ENCODE measurements around the gene BMP8A. TPM values are rescaled to one million over a fixed set of nuclear protein-coding genes. Genes with fewer than 3 reads are reported as not detected.

BMP8A gene
- total RNA-seq, 1 donor from 2014 or later: under 0.01 TPM

DNA sequence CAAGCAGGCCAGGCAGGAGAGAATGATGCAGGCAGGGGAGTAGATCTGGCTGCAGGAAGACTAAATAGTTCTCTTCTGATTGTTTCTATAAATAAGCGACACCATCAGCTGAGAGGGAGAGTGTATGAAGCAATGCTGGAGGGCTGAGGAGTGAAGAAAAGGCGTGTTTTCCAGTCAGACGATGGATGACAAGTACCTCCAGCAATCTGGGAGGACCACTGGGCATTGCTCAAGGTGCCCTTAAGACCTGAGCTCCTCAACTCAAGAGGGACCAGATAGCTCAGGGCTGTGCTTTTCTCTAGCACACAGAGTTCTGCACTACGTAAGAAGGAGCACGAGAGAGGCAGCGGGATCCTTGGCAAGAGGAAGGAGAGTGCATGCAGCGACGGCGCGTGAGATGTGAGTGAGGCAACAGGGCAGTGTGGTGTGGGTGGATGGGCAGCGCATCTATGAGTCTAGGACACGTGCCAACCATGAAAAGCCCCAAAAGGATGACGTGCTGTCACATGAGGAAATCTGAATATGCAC is 49.1 kb downstream of the BMP8A start:
- Histone ChIP-seq H3K36me3 (ENCODE audit: control insufficient read depth in 3 of 3, insufficient read depth in 3 of 3, low read length in 3 of 3) (peaks cover 31 to 53% (median 50%) of the 10 kb centered on the region in 3 donors), H3K4me3 (ENCODE audit: low read length in 3 of 3) (no peak overlapping the region), H3K27me3 (ENCODE audit: control insufficient read depth in 3 of 3, insufficient read depth in 3 of 3, low read length in 3 of 3) (no peaks in the 10 kb centered on the region), H3K9ac (ENCODE audit: low read depth in 1 of 3, low read length in 3 of 3) (peak overlapping the region in 1 of 3 donors; percentile 26), H3K4me1 (ENCODE audit: control insufficient read depth in 3 of 3, insufficient read depth in 3 of 3, low read length in 3 of 3) (peaks cover 3 to 21% (median 18%) of the 10 kb centered on the region in 3 donors), H3K27ac (ENCODE audit: low read depth, low read length) (peak overlapping the region; percentile 48), H3K9me3 (ENCODE audit: control insufficient read depth in 3 of 3, low read length in 3 of 3) (no peaks in the 10 kb centered on the region)

GRCh38 chr1:39542924-39543323 is 51.5 kb downstream of the BMP8A start:
- H3K9ac ChIP-seq (ENCODE audit: low read depth in 1 of 3, low read length in 3 of 3): no peak overlapping the region
- H3K4me1 ChIP-seq (ENCODE audit: control insufficient read depth in 3 of 3, insufficient read depth in 3 of 3, low read length in 3 of 3): peaks cover 3 to 21% (median 18%) of the 10 kb centered on the region in 3 donors
- H3K9me3 ChIP-seq (ENCODE audit: control insufficient read depth in 3 of 3, low read length in 3 of 3): no peaks in the 10 kb centered on the region
- H3K36me3 ChIP-seq (ENCODE audit: control insufficient read depth in 3 of 3, insufficient read depth in 3 of 3, low read length in 3 of 3): peaks cover 37 to 61% (median 56%) of the 10 kb centered on the region in 3 donors
- no peak overlapping the region for H3K4me3 ChIP-seq (ENCODE audit: low read length in 3 of 3)
- H3K27ac ChIP-seq (ENCODE audit: low read depth, low read length): no peak overlapping the region
- H3K27me3 ChIP-seq (ENCODE audit: control insufficient read depth in 3 of 3, insufficient read depth in 3 of 3, low read length in 3 of 3): no peaks in the 10 kb centered on the region

DNA sequence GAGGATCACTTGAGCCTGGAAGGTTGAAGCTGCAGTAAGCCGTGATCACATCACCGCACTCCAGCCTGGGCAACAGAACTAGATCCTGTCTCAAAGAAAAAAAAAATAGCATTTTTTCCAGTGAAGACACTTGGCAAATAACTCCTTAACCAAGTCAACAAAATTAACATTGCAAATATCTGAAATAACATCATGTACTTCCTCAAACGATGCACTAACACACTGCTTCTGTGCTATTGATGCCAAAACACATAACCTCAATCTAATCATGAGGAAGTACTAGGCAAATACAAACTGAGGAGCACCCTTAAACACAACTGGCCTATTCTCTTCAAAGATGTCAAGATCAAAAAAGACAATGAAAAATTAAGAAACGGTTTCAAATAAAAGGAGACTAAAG is 52.9 kb downstream of the BMP8A start:
- Histone ChIP-seq H3K4me3 (ENCODE audit: low read length in 3 of 3) (no peak overlapping the region), H3K9ac (ENCODE audit: low read depth in 1 of 3, low read length in 3 of 3) (no peak overlapping the region), H3K36me3 (ENCODE audit: control insufficient read depth in 3 of 3, insufficient read depth in 3 of 3, low read length in 3 of 3) (peaks cover 39 to 66% (median 54%) of the 10 kb centered on the region in 3 donors), H3K27ac (ENCODE audit: low read depth, low read length) (no peak overlapping the region), H3K9me3 (ENCODE audit: control insufficient read depth in 3 of 3, low read length in 3 of 3) (no peaks in the 10 kb centered on the region), H3K4me1 (ENCODE audit: control insufficient read depth in 3 of 3, insufficient read depth in 3 of 3, low read length in 3 of 3) (peaks cover 3 to 16% (median 14%) of the 10 kb centered on the region in 3 donors), H3K27me3 (ENCODE audit: control insufficient read depth in 3 of 3, insufficient read depth in 3 of 3, low read length in 3 of 3) (no peaks in the 10 kb centered on the region)

GRCh38 chr1:39545531-39545930 is 54.1 kb downstream of the BMP8A start:
- Histone ChIP-seq H3K27ac (ENCODE audit: low read depth, low read length) (no peak overlapping the region), H3K36me3 (ENCODE audit: control insufficient read depth in 3 of 3, insufficient read depth in 3 of 3, low read length in 3 of 3) (peaks cover 39 to 61% (median 54%) of the 10 kb centered on the region in 3 donors), H3K9me3 (ENCODE audit: control insufficient read depth in 3 of 3, low read length in 3 of 3) (no peaks in the 10 kb centered on the region), H3K4me1 (ENCODE audit: control insufficient read depth in 3 of 3, insufficient read depth in 3 of 3, low read length in 3 of 3) (peaks cover 0 to 8% (median 3%) of the 10 kb centered on the region in 3 donors), H3K4me3 (ENCODE audit: low read length in 3 of 3) (no peak overlapping the region), H3K9ac (ENCODE audit: low read depth in 1 of 3, low read length in 3 of 3) (no peak overlapping the region), H3K27me3 (ENCODE audit: control insufficient read depth in 3 of 3, insufficient read depth in 3 of 3, low read length in 3 of 3) (no peaks in the 10 kb centered on the region)

DNA sequence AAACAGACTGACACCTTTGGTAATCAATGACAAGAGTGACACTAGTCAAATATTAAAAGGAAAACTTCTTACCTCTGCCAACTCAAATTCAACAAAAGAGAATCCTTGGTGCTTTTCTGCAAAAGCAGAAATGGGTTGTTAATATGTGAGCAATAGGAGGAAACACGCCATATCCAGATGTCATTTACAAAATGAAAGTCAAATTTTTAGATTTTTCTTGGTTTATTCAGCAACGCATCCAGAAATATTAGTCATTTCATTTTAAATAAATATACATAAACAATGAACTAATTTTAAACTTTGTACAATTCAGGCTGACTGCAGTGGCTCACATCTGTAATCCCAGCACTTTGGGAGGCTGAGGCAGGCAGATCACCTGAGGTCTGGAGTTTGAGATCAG is 62.8 kb downstream of the BMP8A start:
- H3K27ac ChIP-seq (ENCODE audit: low read depth, low read length): no peak overlapping the region
- H3K36me3 ChIP-seq (ENCODE audit: control insufficient read depth in 3 of 3, insufficient read depth in 3 of 3, low read length in 3 of 3): peaks cover 27 to 30% (median 29%) of the 10 kb centered on the region in 3 donors

GRCh38 chr1:39561279-39561678 is 69.8 kb downstream of the BMP8A start:
- no peaks in the 10 kb centered on the region for H3K27me3 ChIP-seq (ENCODE audit: control insufficient read depth in 3 of 3, insufficient read depth in 3 of 3, low read length in 3 of 3)
- H3K36me3 ChIP-seq (ENCODE audit: control insufficient read depth in 3 of 3, insufficient read depth in 3 of 3, low read length in 3 of 3): peaks cover 66 to 74% (median 70%) of the 10 kb centered on the region in 3 donors
- H3K9me3 ChIP-seq (ENCODE audit: control insufficient read depth in 3 of 3, low read length in 3 of 3): no peaks in the 10 kb centered on the region
- no peak overlapping the region for H3K27ac ChIP-seq (ENCODE audit: low read depth, low read length)
- no peak overlapping the region for H3K4me3 ChIP-seq (ENCODE audit: low read length in 3 of 3)
- no peaks in the 10 kb centered on the region for H3K4me1 ChIP-seq (ENCODE audit: control insufficient read depth in 3 of 3, insufficient read depth in 3 of 3, low read length in 3 of 3)
- no peak overlapping the region for H3K9ac ChIP-seq (ENCODE audit: low read depth in 1 of 3, low read length in 3 of 3)

More for the DNA sequence above, 62.8 kb downstream of the BMP8A start:
- H3K4me1 ChIP-seq (ENCODE audit: control insufficient read depth in 3 of 3, insufficient read depth in 3 of 3, low read length in 3 of 3): no peaks in the 10 kb centered on the region
- no peak overlapping the region for H3K9ac ChIP-seq (ENCODE audit: low read depth in 1 of 3, low read length in 3 of 3)
- no peaks in the 10 kb centered on the region for H3K27me3 ChIP-seq (ENCODE audit: control insufficient read depth in 3 of 3, insufficient read depth in 3 of 3, low read length in 3 of 3)
- no peak overlapping the region for H3K4me3 ChIP-seq (ENCODE audit: low read length in 3 of 3)
- no peaks in the 10 kb centered on the region for H3K9me3 ChIP-seq (ENCODE audit: control insufficient read depth in 3 of 3, low read length in 3 of 3)

GRCh38 chr1:39562886-39563285 is 71.5 kb downstream of the BMP8A start:
- Histone ChIP-seq H3K27me3 (ENCODE audit: control insufficient read depth in 3 of 3, insufficient read depth in 3 of 3, low read length in 3 of 3) (no peaks in the 10 kb centered on the region), H3K36me3 (ENCODE audit: control insufficient read depth in 3 of 3, insufficient read depth in 3 of 3, low read length in 3 of 3) (peaks cover 78 to 87% (median 82%) of the 10 kb centered on the region in 3 donors), H3K4me1 (ENCODE audit: control insufficient read depth in 3 of 3, insufficient read depth in 3 of 3, low read length in 3 of 3) (peaks cover 0 to 7% (median 3%) of the 10 kb centered on the region in 3 donors), H3K27ac (ENCODE audit: low read depth, low read length) (no peak overlapping the region), H3K4me3 (ENCODE audit: low read length in 3 of 3) (no peak overlapping the region), H3K9ac (ENCODE audit: low read depth in 1 of 3, low read length in 3 of 3) (no peak overlapping the region), H3K9me3 (ENCODE audit: control insufficient read depth in 3 of 3, low read length in 3 of 3) (no peaks in the 10 kb centered on the region)

GRCh38 chr1:39563669-39564068 is 72.2 kb downstream of the BMP8A start:
- Histone ChIP-seq H3K4me1 (ENCODE audit: control insufficient read depth in 3 of 3, insufficient read depth in 3 of 3, low read length in 3 of 3) (peaks cover 0 to 7% (median 3%) of the 10 kb centered on the region in 3 donors), H3K9ac (ENCODE audit: low read depth in 1 of 3, low read length in 3 of 3) (no peak overlapping the region), H3K4me3 (ENCODE audit: low read length in 3 of 3) (no peak overlapping the region), H3K9me3 (ENCODE audit: control insufficient read depth in 3 of 3, low read length in 3 of 3) (no peaks in the 10 kb centered on the region), H3K36me3 (ENCODE audit: control insufficient read depth in 3 of 3, insufficient read depth in 3 of 3, low read length in 3 of 3) (peaks cover 78 to 91% (median 88%) of the 10 kb centered on the region in 3 donors), H3K27ac (ENCODE audit: low read depth, low read length) (no peak overlapping the region), H3K27me3 (ENCODE audit: control insufficient read depth in 3 of 3, insufficient read depth in 3 of 3, low read length in 3 of 3) (no peaks in the 10 kb centered on the region)

GRCh38 chr1:39564340-39564739 is 72.9 kb downstream of the BMP8A start:
- Histone ChIP-seq H3K36me3 (ENCODE audit: control insufficient read depth in 3 of 3, insufficient read depth in 3 of 3, low read length in 3 of 3) (peaks cover 78 to 91% (median 89%) of the 10 kb centered on the region in 3 donors), H3K4me1 (ENCODE audit: control insufficient read depth in 3 of 3, insufficient read depth in 3 of 3, low read length in 3 of 3) (peaks cover 0 to 7% (median 3%) of the 10 kb centered on the region in 3 donors)

GRCh38 chr1:39564941-39565340 is 73.5 kb downstream of the BMP8A start:
- Histone ChIP-seq H3K9ac (ENCODE audit: low read depth in 1 of 3, low read length in 3 of 3) (no peak overlapping the region), H3K9me3 (ENCODE audit: control insufficient read depth in 3 of 3, low read length in 3 of 3) (no peaks in the 10 kb centered on the region), H3K36me3 (ENCODE audit: control insufficient read depth in 3 of 3, insufficient read depth in 3 of 3, low read length in 3 of 3) (peaks cover 83 to 93% (median 93%) of the 10 kb centered on the region in 3 donors), H3K4me1 (ENCODE audit: control insufficient read depth in 3 of 3, insufficient read depth in 3 of 3, low read length in 3 of 3) (peaks cover 0 to 7% (median 3%) of the 10 kb centered on the region in 3 donors), H3K4me3 (ENCODE audit: low read length in 3 of 3) (no peak overlapping the region), H3K27ac (ENCODE audit: low read depth, low read length) (no peak overlapping the region), H3K27me3 (ENCODE audit: control insufficient read depth in 3 of 3, insufficient read depth in 3 of 3, low read length in 3 of 3) (no peaks in the 10 kb centered on the region)

More at GRCh38 chr1:39564340-39564739, 72.9 kb downstream of the BMP8A start:
- no peak overlapping the region for H3K4me3 ChIP-seq (ENCODE audit: low read length in 3 of 3)
- H3K9ac ChIP-seq (ENCODE audit: low read depth in 1 of 3, low read length in 3 of 3): no peak overlapping the region
- H3K9me3 ChIP-seq (ENCODE audit: control insufficient read depth in 3 of 3, low read length in 3 of 3): no peaks in the 10 kb centered on the region
- H3K27me3 ChIP-seq (ENCODE audit: control insufficient read depth in 3 of 3, insufficient read depth in 3 of 3, low read length in 3 of 3): no peaks in the 10 kb centered on the region
- H3K27ac ChIP-seq (ENCODE audit: low read depth, low read length): no peak overlapping the region

Data from skeletal muscle tissue (tissue), 4 donors.